Naive B cell (primary cell): ENCODE data around the gene QRSL1. TPM values are rescaled to one million over a fixed set of nuclear protein-coding genes. Genes with fewer than 3 reads are reported as not detected.
"Not testable (repeated sequence)": the region's sequence is repeated elsewhere in the genome, so short reads cannot be mapped to it uniquely, and the experiment has no call there.

Experiments
- ATAC-seq, 2 donors: fragments of 150-1000 bp; cut with Tn5 transposase; 2 replicates each; pipeline ENCODE4 v1.10.0; 2021; ENCODE audit warnings: low read depth in 2 of 2, mild to moderate bottlenecking in 2 of 2, moderate library complexity in 2 of 2
- DNase-seq: peaks from one replicate; pipeline ENCODE4 v3.0.0; 2022
- H3K27ac Mint-ChIP-seq, 6 donors: one replicate each; pipeline ENCODE4 v1.8.0; 2020 to 2022; ENCODE audit warnings: mild to moderate bottlenecking in 6 of 6, mixed read lengths in 6 of 6, moderate library complexity in 5 of 6, inconsistent platforms in 2 of 6
- H3K27me3 Mint-ChIP-seq, 3 donors: one replicate each; pipeline ENCODE4 v1.8.0; 2021 to 2022; ENCODE audit warnings: mixed read lengths in 3 of 3, mild to moderate bottlenecking in 1 of 3
- H3K36me3 Mint-ChIP-seq, 2 donors: one replicate each; pipeline ENCODE4 v1.8.0; 2020 to 2022; ENCODE audit warnings: mixed read lengths in 2 of 2, inconsistent platforms in 1 of 2, mild to moderate bottlenecking in 1 of 2
- H3K4me1 Mint-ChIP-seq, 3 donors: one replicate each; pipeline ENCODE4 v1.8.0; 2020 to 2022; ENCODE audit warnings: mixed read lengths in 3 of 3, inconsistent platforms in 1 of 3, mild to moderate bottlenecking in 1 of 3, moderate library complexity in 1 of 3
- H3K4me3 Mint-ChIP-seq, 8 donors: one replicate each; pipeline ENCODE4 v1.8.0; 2020 to 2022; ENCODE audit warnings: mild to moderate bottlenecking in 8 of 8, mixed read lengths in 8 of 8, moderate library complexity in 8 of 8, inconsistent platforms in 2 of 8
- H3K9me3 Mint-ChIP-seq, 7 donors: one replicate each; pipeline ENCODE4 v1.8.0; 2020 to 2022; ENCODE audit warnings: mixed read lengths in 7 of 7, mild to moderate bottlenecking in 5 of 7, inconsistent platforms in 2 of 7, moderate library complexity in 1 of 7
- polyA plus RNA-seq, 6 donors: library from polyadenylated mRNA; unstranded; fragments of 300-500 nt; fragmentation: Illumina TruSeq; gene quantifications; one replicate each; pipeline ENCODE4 v1.2.3, GENCODE V29; 2021; ENCODE audit warnings: low read depth in 6 of 6

Gene QRSL1
- polyA plus RNA-seq, 6 donors from 2014 or later = 82.0 to 97.2 (median 88.6) TPM

GRCh38 chr6:106694343-106694742, 65.0 kb downstream of the QRSL1 start:
- DNase-seq (no peak), ATAC-seq (peak; percentile 45 to 58)
- Mint-ChIP-seq H3K27ac (peak overlapping the region in 4 of 6 donors; percentile 17 to 98 (median 56)), H3K4me3 (peak overlapping the region in 1 of 8 donors; percentile 4), H3K36me3 (no peaks in the 10 kb centered on the region), H3K27me3 (no peaks in the 10 kb centered on the region), H3K4me1 (peaks cover 44 to 58% (median 56%) of the 10 kb centered on the region in 3 donors), H3K9me3 (peaks cover 0 to 2% (median 0%) of the 10 kb centered on the region in 7 donors)

GRCh38 chr6:106700581-106700980, 71.2 kb downstream of the QRSL1 start:
- peak overlapping the region in 1 of 8 donors; percentile 9 for H3K4me3 Mint-ChIP-seq
- peaks cover 73 to 94% (median 88%) of the 10 kb centered on the region in 3 donors for H3K4me1 Mint-ChIP-seq
- H3K27ac Mint-ChIP-seq = peak overlapping the region in 5 of 6 donors; percentile 67 to 96 (median 94)
- no peak for DNase-seq
- peaks cover 6 to 7% of the 10 kb centered on the region in 2 donors for H3K36me3 Mint-ChIP-seq
- H3K9me3 Mint-ChIP-seq = peaks cover 0 to 9% (median 5%) of the 10 kb centered on the region in 7 donors
- no peak for ATAC-seq
- H3K27me3 Mint-ChIP-seq = no peaks in the 10 kb centered on the region

GRCh38 chr6:106701201-106701600, 71.8 kb downstream of the QRSL1 start:
- H3K36me3 Mint-ChIP-seq, DNase-seq, H3K9me3 Mint-ChIP-seq, ATAC-seq, H3K27me3 Mint-ChIP-seq: not testable (repeated sequence)
- Mint-ChIP-seq H3K4me1 (peaks cover 72 to 94% (median 88%) of the 10 kb centered on the region in 3 donors), H3K27ac (peak overlapping the region; percentile 72 to 96 (median 94)), H3K4me3 (peak overlapping the region in 5 of 8 donors; percentile 20 to 81 (median 76))

- Mint-ChIP-seq H3K27me3 (no peaks in the 10 kb centered on the region), H3K27ac (peak overlapping the region; percentile 90 to 97 (median 96)), H3K9me3 (peaks cover 0 to 15% (median 7%) of the 10 kb centered on the region in 7 donors), H3K4me1 (peaks cover 64 to 89% (median 85%) of the 10 kb centered on the region in 3 donors), H3K36me3 (peaks cover 7 to 8% of the 10 kb centered on the region in 2 donors), H3K4me3 (peak overlapping the region; percentile 68 to 86 (median 78))
- ATAC-seq (peak; percentile 52 to 55), DNase-seq (no peak)
Measured at GRCh38 chr6:106702046-106702445, 72.7 kb downstream of the QRSL1 start.

GRCh38 chr6:106702451-106703110, 73.2 kb downstream of the QRSL1 start:
- Mint-ChIP-seq H3K27me3 (no peaks in the 10 kb centered on the region), H3K36me3 (peaks cover 7 to 8% of the 10 kb centered on the region in 2 donors), H3K4me1 (peaks cover 62 to 89% (median 86%) of the 10 kb centered on the region in 3 donors), H3K9me3 (peaks cover 0 to 15% (median 7%) of the 10 kb centered on the region in 7 donors), H3K4me3 (peak overlapping the region; percentile 68 to 86 (median 78)), H3K27ac (peak overlapping the region; percentile 90 to 97 (median 96))
- DNase-seq = peak; percentile 75
- peak; percentile 96 to 99 for ATAC-seq

- H3K27ac Mint-ChIP-seq = peak overlapping the region in 4 of 6 donors; percentile 27 to 95 (median 70)
- peak overlapping the region in 2 of 8 donors; percentile 44 to 50 for H3K4me3 Mint-ChIP-seq
Measured at GRCh38 chr6:106704327-106704726, 74.9 kb downstream of the QRSL1 start.

GRCh38 chr6:106705156-106705555, 75.8 kb downstream of the QRSL1 start:
- Mint-ChIP-seq H3K4me1 (peaks cover 62 to 80% (median 77%) of the 10 kb centered on the region in 3 donors), H3K4me3 (peak overlapping the region in 3 of 8 donors; percentile 19 to 79 (median 47)), H3K27ac (peak overlapping the region in 4 of 6 donors; percentile 21 to 85 (median 70)), H3K36me3 (peaks cover 7 to 8% of the 10 kb centered on the region in 2 donors), H3K9me3 (peaks cover 3 to 15% (median 7%) of the 10 kb centered on the region in 7 donors), H3K27me3 (no peaks in the 10 kb centered on the region)
- no peak for DNase-seq
- no peak for ATAC-seq

More at GRCh38 chr6:106704327-106704726, 74.9 kb downstream of the QRSL1 start:
- ATAC-seq (no peak), DNase-seq (no peak)
- peaks cover 7 to 8% of the 10 kb centered on the region in 2 donors for H3K36me3 Mint-ChIP-seq
- H3K9me3 Mint-ChIP-seq = peaks cover 3 to 15% (median 7%) of the 10 kb centered on the region in 7 donors
- H3K4me1 Mint-ChIP-seq = peaks cover 63 to 85% (median 80%) of the 10 kb centered on the region in 3 donors
- H3K27me3 Mint-ChIP-seq = no peaks in the 10 kb centered on the region

GRCh38 chr6:106710580-106710979, 81.2 kb downstream of the QRSL1 start:
- H3K27ac Mint-ChIP-seq = no peak overlapping the region
- H3K4me1 Mint-ChIP-seq = peaks cover 50 to 68% (median 57%) of the 10 kb centered on the region in 3 donors
- DNase-seq (no peak), ATAC-seq (no peak)
- H3K27me3 Mint-ChIP-seq = no peaks in the 10 kb centered on the region
- H3K9me3 Mint-ChIP-seq = peaks cover 0 to 8% (median 4%) of the 10 kb centered on the region in 7 donors
- H3K36me3 Mint-ChIP-seq = peaks cover 0 to 2% of the 10 kb centered on the region in 2 donors
- H3K4me3 Mint-ChIP-seq = peak overlapping the region in 2 of 8 donors; percentile 32 to 35

- H3K4me3 Mint-ChIP-seq = peak overlapping the region in 2 of 8 donors; percentile 3 to 22
- peaks cover 55 to 73% (median 56%) of the 10 kb centered on the region in 3 donors for H3K4me1 Mint-ChIP-seq
- no peaks in the 10 kb centered on the region for H3K27me3 Mint-ChIP-seq
- DNase-seq = no peak
- ATAC-seq = no peak
- no peaks in the 10 kb centered on the region for H3K36me3 Mint-ChIP-seq
- peaks cover 0 to 4% (median 0%) of the 10 kb centered on the region in 7 donors for H3K9me3 Mint-ChIP-seq
- peak overlapping the region in 5 of 6 donors; percentile 44 to 83 (median 57) for H3K27ac Mint-ChIP-seq
Measured at GRCh38 chr6:106714281-106714680, 84.9 kb downstream of the QRSL1 start.

- Mint-ChIP-seq H3K4me1 (peaks cover 45 to 59% (median 51%) of the 10 kb centered on the region in 3 donors), H3K9me3 (peaks cover 0 to 4% (median 0%) of the 10 kb centered on the region in 7 donors), H3K36me3 (no peaks in the 10 kb centered on the region), H3K4me3 (peak overlapping the region; percentile 72 to 88 (median 80)), H3K27me3 (no peaks in the 10 kb centered on the region), H3K27ac (peak overlapping the region in 5 of 6 donors; percentile 79 to 91 (median 91))
- DNase-seq (peak; percentile 25), ATAC-seq (peak; percentile 69 to 72)
Measured at GRCh38 chr6:106715922-106716321, 86.5 kb downstream of the QRSL1 start.

GRCh38 chr6:106716966-106717365, 87.6 kb downstream of the QRSL1 start:
- Mint-ChIP-seq H3K27ac (peak overlapping the region in 3 of 6 donors; percentile 28 to 83 (median 57)), H3K9me3 (peaks cover 0 to 4% (median 0%) of the 10 kb centered on the region in 7 donors), H3K4me3 (peak overlapping the region in 5 of 8 donors; percentile 4 to 79 (median 59)), H3K4me1 (peaks cover 45 to 57% (median 51%) of the 10 kb centered on the region in 3 donors), H3K36me3 (no peaks in the 10 kb centered on the region), H3K27me3 (no peaks in the 10 kb centered on the region)
- DNase-seq = no peak
- ATAC-seq = no peak
